B cell (primary cell): ENCODE measurements around the gene MUC12. TPM values are rescaled to one million over a fixed set of nuclear protein-coding genes. Genes with fewer than 3 reads are reported as not detected.

ENCODE experiments used
- ATAC-seq: fragments of 200-7000 bp; cut with Tn5 transposase; one replicate; pipeline ENCODE4 v1.10.0; 2021; ENCODE audit warnings: low read depth, mild to moderate bottlenecking, moderate number of reproducible peaks, moderate library complexity
- CTCF ChIA-PET: fragments of 350-600 bp; sonication (Branson Sonifier 250); formaldehyde crosslinking; loops from one replicate; lab custom pipeline; 2021; ENCODE audit warnings: antibody characterized with exemption, inconsistent platforms; lab: Charles Lee
- POLR2A ChIA-PET: fragments of 350-600 bp; sonication (Branson Sonifier 250); formaldehyde crosslinking; loops from one replicate; lab custom pipeline; 2021; ENCODE audit warnings: antibody characterized with exemption; lab: Charles Lee
- DNase-seq: peaks from one replicate; pipeline ENCODE4 v3.0.0; 2013
- H2AFZ ChIP-seq: 2 replicates; pipeline ENCODE4 v1.6.1; 2012; ENCODE audit warnings: mild to moderate bottlenecking, low read depth, low read length; ENCODE audit not compliant: insufficient read depth, poor library complexity, severe bottlenecking
- H3K27ac ChIP-seq, 2 donors: 1 replicate in 1 of 2; 2 replicates in 1 of 2; pipeline ENCODE4 v1.5.1; 2012 to 2013; ENCODE audit warnings: low read length in 2 of 2, mild to moderate bottlenecking in 2 of 2, moderate library complexity in 1 of 2
- H3K27me3 ChIP-seq, 4 experiments: fragments of 200-600 bp in 1 of 4; sonication (generic) in 1 of 4; replicated peaks in 1 of 4; 1 replicate in 2 of 4; 2 replicates in 2 of 4; pipeline versions ENCODE4 v1.6.1 to v1.7.0; 2013 to 2016; ENCODE audit warnings: low read length in 3 of 4, mild to moderate bottlenecking in 2 of 4, mixed read lengths in 1 of 4, moderate library complexity in 1 of 4; ENCODE audit not compliant: insufficient read depth in 4 of 4, control insufficient read depth in 3 of 4; ENCODE audit errors: control extremely low read depth in 1 of 4
- H3K36me3 ChIP-seq, 2 experiments: replicated peaks in 1 of 2; 1 replicate in 1 of 2; 2 replicates in 1 of 2; pipeline versions ENCODE4 v1.6.1 to v1.7.1; 2013; ENCODE audit warnings: low read length in 1 of 2; ENCODE audit not compliant: insufficient read depth in 2 of 2, control insufficient read depth in 1 of 2; ENCODE audit errors: control extremely low read depth in 1 of 2, extremely low read depth in 1 of 2
- H3K4me1 ChIP-seq, 2 donors: fragments of 200-600 bp in 1 of 2; sonication (generic) in 1 of 2; 1 replicate in 1 of 2; 2 replicates in 1 of 2; pipeline versions ENCODE4 v1.5.1 to v1.6.1; 2013 to 2017; ENCODE audit warnings: low read length in 2 of 2; ENCODE audit not compliant: control insufficient read depth in 2 of 2, insufficient read depth in 2 of 2
- H3K4me2 ChIP-seq: replicated peaks from 2 replicates; pipeline ENCODE3; 2012; ENCODE audit warnings: mild to moderate bottlenecking, low read depth, low read length; ENCODE audit not compliant: poor library complexity, severe bottlenecking
- H3K4me3 ChIP-seq, 5 experiments: fragments of 200-600 bp in 1 of 5; sonication (generic) in 1 of 5; 1 replicate in 3 of 5; 2 replicates in 2 of 5; pipeline versions ENCODE4 v1.5.1 to v1.7.0; 2011 to 2016; ENCODE audit warnings: low read length in 4 of 5, mild to moderate bottlenecking in 4 of 5, low read depth in 2 of 5, control low read depth in 1 of 5, moderate library complexity in 1 of 5; ENCODE audit not compliant: insufficient read depth in 1 of 5; ENCODE audit errors: control extremely low read depth in 1 of 5, extremely low read depth in 1 of 5
- H3K79me2 ChIP-seq: fragments of 200-600 bp; sonication (generic); one replicate; pipeline ENCODE4 v1.6.0; 2016; ENCODE audit warnings: low read length; ENCODE audit not compliant: control insufficient read depth, insufficient read depth
- H3K9ac ChIP-seq: fragments of 200-600 bp; sonication (generic); 2 replicates; pipeline ENCODE4 v1.6.1; 2017; ENCODE audit warnings: mild to moderate bottlenecking, low read length, moderate library complexity
- H3K9me3 ChIP-seq, 3 donors: one replicate each; pipeline versions ENCODE4 v1.6.1 to v1.7.1; 2013; ENCODE audit warnings: low read length in 2 of 3; ENCODE audit not compliant: control insufficient read depth in 2 of 3, insufficient read depth in 1 of 3; ENCODE audit errors: control extremely low read depth in 1 of 3
- H4K20me1 ChIP-seq: 2 replicates; pipeline ENCODE4 v1.6.0; 2012; ENCODE audit warnings: mild to moderate bottlenecking, low read length; ENCODE audit not compliant: insufficient read depth, control insufficient read depth, poor library complexity, severe bottlenecking
- H3K27ac Mint-ChIP-seq: one replicate; pipeline ENCODE4 v1.8.0; 2021; ENCODE audit warnings: mixed read lengths
- H3K27me3 Mint-ChIP-seq: one replicate; pipeline ENCODE4 v1.8.0; 2021; ENCODE audit warnings: mixed read lengths
- H3K4me1 Mint-ChIP-seq: one replicate; pipeline ENCODE4 v1.8.0; 2021; ENCODE audit warnings: mixed read lengths
- H3K4me3 Mint-ChIP-seq: one replicate; pipeline ENCODE4 v1.8.0; 2021; ENCODE audit warnings: mixed read lengths
- H3K9me3 Mint-ChIP-seq: one replicate; pipeline ENCODE4 v1.8.0; 2022; ENCODE audit warnings: mixed read lengths; ENCODE audit not compliant: insufficient read depth
- EZH2 ChIP-seq: IDR thresholded peaks from 2 replicates; pipeline ENCODE4 v1.6.1; 2012; ENCODE audit warnings: borderline replicate concordance, low read depth, mild to moderate bottlenecking, moderate library complexity, low read length; ENCODE audit not compliant: insufficient read depth, poor library complexity, severe bottlenecking
- WGBS: methylation state at CpG from one replicate; pipeline ENCODE4 v1.1.5; 2013; ENCODE audit warnings: missing lambda C conversion rate; ENCODE audit not compliant: insufficient coverage; 5-methylcytosine and 5-hydroxymethylcytosine counted together
- intact Hi-C: fragments of 100-400 bp; cut with micrococcal nuclease; formaldehyde crosslinking; loops from one replicate; pipeline ENCODE4 v1.10.0; 2022
- polyA plus RNA-seq: library from polyadenylated mRNA; depleted of rRNA; stranded (reverse); fragments of >200 nt; gene quantifications from 2 replicates; pipeline ENCODE4 v1.2.3, GENCODE V29; 2012
- total RNA-seq, 2 donors: library from RNA; stranded (reverse); fragments of 120-200 nt in 1 of 2; gene quantifications; 1 replicate in 1 of 2; 2 replicates in 1 of 2; pipeline versions ENCODE4 v1.2.3 to v1.2.4, GENCODE V29; 2013 to 2022
- TF ChIP-seq, protein P1 (sequence below): fragments of 200-600 bp; IDR thresholded peaks from one replicate; pipeline ENCODE4 v1.8.0; 2022; ENCODE audit warnings: antibody characterized with exemption, mild to moderate bottlenecking

The MUC12 gene
- total and polyA plus RNA-seq, 2 donors (not counting 1 experiment from before 2014, with no cell fraction given): 0.81 TPM; not detected in 1

DNA sequence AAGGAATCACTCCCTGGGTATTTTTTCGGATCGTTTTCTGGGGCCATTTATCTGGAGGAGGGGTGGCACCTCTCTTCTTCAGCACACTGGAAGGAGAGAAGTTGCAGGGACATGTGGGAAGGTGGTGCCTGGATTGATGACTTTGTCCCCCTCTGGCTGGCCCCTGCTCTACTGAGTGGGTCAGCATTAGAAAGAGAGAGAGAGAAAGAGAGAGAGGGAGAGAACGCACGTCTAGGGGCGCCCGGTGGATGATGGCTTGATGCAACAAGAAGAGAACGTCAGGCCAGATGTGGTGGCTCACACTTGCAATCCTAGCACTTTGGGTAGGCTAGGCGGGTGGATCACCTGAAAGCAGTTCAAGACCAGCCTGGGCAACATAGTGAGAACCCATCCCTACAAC, 5.5 kb upstream of the MUC12 start:
- H3K27ac Mint-ChIP-seq: no peak overlapping the region
- no peak for DNase-seq
- no peak overlapping the region for H3K27ac ChIP-seq
- H3K4me1 Mint-ChIP-seq: peaks cover 21% of the 10 kb centered on the region
- 85% methylated on average over 7 of the region's 8 CpGs for WGBS
- peaks cover 0 to 66% (median 38%) of the 10 kb centered on the region in 4 experiments for H3K27me3 ChIP-seq
- H3K9me3 Mint-ChIP-seq: no peaks in the 10 kb centered on the region
- no peaks in the 10 kb centered on the region for H3K79me2 ChIP-seq
- POLR2A ChIA-PET: no interaction called here
- H3K36me3 ChIP-seq: no peaks in the 10 kb centered on the region
- H3K9me3 ChIP-seq: peaks cover 0 to 36% (median 0%) of the 10 kb centered on the region in 3 donors
- H3K4me1 ChIP-seq: peaks cover 21 to 28% of the 10 kb centered on the region in 2 donors
- no peak overlapping the region for H3K4me3 Mint-ChIP-seq
- TF ChIP-seq EZH2: no peak
- TF ChIP-seq, protein P1, sequence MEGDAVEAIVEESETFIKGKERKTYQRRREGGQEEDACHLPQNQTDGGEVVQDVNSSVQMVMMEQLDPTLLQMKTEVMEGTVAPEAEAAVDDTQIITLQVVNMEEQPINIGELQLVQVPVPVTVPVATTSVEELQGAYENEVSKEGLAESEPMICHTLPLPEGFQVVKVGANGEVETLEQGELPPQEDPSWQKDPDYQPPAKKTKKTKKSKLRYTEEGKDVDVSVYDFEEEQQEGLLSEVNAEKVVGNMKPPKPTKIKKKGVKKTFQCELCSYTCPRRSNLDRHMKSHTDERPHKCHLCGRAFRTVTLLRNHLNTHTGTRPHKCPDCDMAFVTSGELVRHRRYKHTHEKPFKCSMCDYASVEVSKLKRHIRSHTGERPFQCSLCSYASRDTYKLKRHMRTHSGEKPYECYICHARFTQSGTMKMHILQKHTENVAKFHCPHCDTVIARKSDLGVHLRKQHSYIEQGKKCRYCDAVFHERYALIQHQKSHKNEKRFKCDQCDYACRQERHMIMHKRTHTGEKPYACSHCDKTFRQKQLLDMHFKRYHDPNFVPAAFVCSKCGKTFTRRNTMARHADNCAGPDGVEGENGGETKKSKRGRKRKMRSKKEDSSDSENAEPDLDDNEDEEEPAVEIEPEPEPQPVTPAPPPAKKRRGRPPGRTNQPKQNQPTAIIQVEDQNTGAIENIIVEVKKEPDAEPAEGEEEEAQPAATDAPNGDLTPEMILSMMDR: no peak
- intact Hi-C loops: no loop called here
- no peak overlapping the region for H3K4me2 ChIP-seq
- no peak for ATAC-seq
- CTCF ChIA-PET: no interaction called here
- H3K4me3 ChIP-seq: no peak overlapping the region
- peaks cover 48% of the 10 kb centered on the region for H3K27me3 Mint-ChIP-seq
- H3K9ac ChIP-seq: no peak overlapping the region
- H2AFZ ChIP-seq: no peak overlapping the region
- no peaks in the 10 kb centered on the region for H4K20me1 ChIP-seq

DNA sequence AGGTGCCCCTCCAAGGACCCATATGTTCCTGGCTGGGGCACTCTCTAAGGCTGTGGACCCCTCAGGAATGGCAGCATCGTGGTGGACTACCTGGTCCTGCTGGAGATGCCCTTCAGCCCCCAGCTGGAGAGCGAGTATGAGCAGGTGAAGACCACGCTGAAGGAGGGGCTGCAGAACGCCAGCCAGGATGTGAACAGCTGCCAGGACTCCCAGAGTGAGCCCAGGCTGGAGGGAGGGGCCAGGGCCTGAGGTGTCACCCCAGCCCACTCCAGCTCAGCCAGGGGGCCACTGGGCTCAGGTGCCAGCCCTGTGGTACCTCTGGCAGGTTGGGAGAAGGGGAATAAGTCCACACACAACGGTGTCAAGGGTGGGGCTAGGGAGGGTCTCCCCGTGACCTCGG, 4.7 kb upstream of the MUC12 start:
- no peaks in the 10 kb centered on the region for H3K36me3 ChIP-seq
- H3K4me3 ChIP-seq: no peak overlapping the region
- H3K4me2 ChIP-seq: no peak overlapping the region
- POLR2A ChIA-PET: no interaction called here
- Mint-ChIP-seq H3K27ac (no peak overlapping the region), H3K4me1 (peaks cover 21% of the 10 kb centered on the region), H3K4me3 (no peak overlapping the region), H3K9me3 (no peaks in the 10 kb centered on the region), H3K27me3 (peaks cover 54% of the 10 kb centered on the region)
- DNase-seq (no peak), ATAC-seq (no peak)
- no peaks in the 10 kb centered on the region for H3K79me2 ChIP-seq
- TF ChIP-seq, protein P1: no peak
- TF ChIP-seq EZH2: no peak
- intact Hi-C loops: no loop called here
- WGBS: 56% methylated on average over 7 of the region's 7 CpGs
- no peaks in the 10 kb centered on the region for H4K20me1 ChIP-seq
- H3K9me3 ChIP-seq: peaks cover 0 to 36% (median 0%) of the 10 kb centered on the region in 3 donors
- no peak overlapping the region for H2AFZ ChIP-seq
- no peak overlapping the region for H3K27ac ChIP-seq
- peaks cover 0 to 67% (median 36%) of the 10 kb centered on the region in 4 experiments for H3K27me3 ChIP-seq
- no peak overlapping the region for H3K9ac ChIP-seq
- peaks cover 21 to 28% of the 10 kb centered on the region in 2 donors for H3K4me1 ChIP-seq
- CTCF ChIA-PET: no interaction called here
